Mesothelial cell of epicardium (in vitro differentiated cells): ENCODE measurements around the gene GLP2R. TPM values are rescaled to one million over a fixed set of nuclear protein-coding genes. Genes with fewer than 3 reads are reported as not detected.
A peak's percentile ranks its signal among the peaks of the same experiment; 100 is the strongest.

Experiments used
- DNase-seq, 2 experiments: peaks; one replicate each; pipeline ENCODE4 v3.0.0; 2021; ENCODE audit warnings: low spot score in 2 of 2; ENCODE audit not compliant: unreplicated experiment in 2 of 2
- H3K27ac Mint-ChIP-seq: 2 replicates; pipeline ENCODE4 v1.8.0; 2021; ENCODE audit warnings: mixed read lengths
- H3K27me3 Mint-ChIP-seq: 2 replicates; pipeline ENCODE4 v1.8.0; 2021; ENCODE audit warnings: low read depth, mixed read lengths
- H3K36me3 Mint-ChIP-seq: 2 replicates; pipeline ENCODE4 v1.8.0; 2021; ENCODE audit warnings: mixed read lengths
- H3K4me1 Mint-ChIP-seq: 2 replicates; pipeline ENCODE4 v1.8.0; 2021; ENCODE audit warnings: mixed read lengths
- H3K4me3 Mint-ChIP-seq: 2 replicates; pipeline ENCODE4 v1.8.0; 2021; ENCODE audit warnings: mild to moderate bottlenecking, moderate library complexity, mixed read lengths
- H3K9me3 Mint-ChIP-seq: 2 replicates; pipeline ENCODE4 v1.8.0; 2021; ENCODE audit warnings: mixed read lengths
- CTCF ChIP-seq: fragments of 200-600 bp; sonication (generic); IDR thresholded peaks from one replicate; pipeline ENCODE4 v1.5.0; 2021; ENCODE audit warnings: antibody characterized with exemption; ENCODE audit not compliant: unreplicated experiment
- total RNA-seq: library from RNA; stranded (reverse); gene quantifications from 3 replicates; pipeline ENCODE4 v1.2.1, GENCODE V29; 2021

The GLP2R gene
- total RNA-seq, 1 donor from 2014 or later = 1.5 TPM

- peak overlapping the region; percentile 31 for H3K27ac Mint-ChIP-seq
- TF ChIP-seq CTCF = no peak
- no peak overlapping the region for H3K4me3 Mint-ChIP-seq
These were observed 85.4 kb downstream of the GLP2R start for GRCh38 chr17:9911089-9911488.

GRCh38 chr17:9912121-9913099 is 86.7 kb downstream of the GLP2R start:
- no peak overlapping the region for H3K27ac Mint-ChIP-seq
- H3K9me3 Mint-ChIP-seq = no peaks in the 10 kb centered on the region
- no peaks in the 10 kb centered on the region for H3K27me3 Mint-ChIP-seq
- peaks cover 14% of the 10 kb centered on the region for H3K36me3 Mint-ChIP-seq
- no peak for DNase-seq
- peaks cover 18% of the 10 kb centered on the region for H3K4me1 Mint-ChIP-seq
- H3K4me3 Mint-ChIP-seq = no peak overlapping the region
- TF ChIP-seq CTCF = no peak

More at GRCh38 chr17:9911089-9911488, 85.4 kb downstream of the GLP2R start:
- no peaks in the 10 kb centered on the region for H3K9me3 Mint-ChIP-seq
- no peaks in the 10 kb centered on the region for H3K27me3 Mint-ChIP-seq
- peaks cover 10% of the 10 kb centered on the region for H3K36me3 Mint-ChIP-seq
- peaks cover 18% of the 10 kb centered on the region for H3K4me1 Mint-ChIP-seq
- DNase-seq = no peak

- H3K4me1 Mint-ChIP-seq = peaks cover 11% of the 10 kb centered on the region
- H3K27ac Mint-ChIP-seq = no peak overlapping the region
- no peak overlapping the region for H3K4me3 Mint-ChIP-seq
- H3K36me3 Mint-ChIP-seq = peaks cover 17% of the 10 kb centered on the region
- TF ChIP-seq CTCF = no peak
- H3K27me3 Mint-ChIP-seq = no peaks in the 10 kb centered on the region
- no peak for DNase-seq
- H3K9me3 Mint-ChIP-seq = no peaks in the 10 kb centered on the region
These were observed 87.8 kb downstream of the GLP2R start for GRCh38 chr17:9913476-9913875.

GRCh38 chr17:9916108-9916507 is 90.4 kb downstream of the GLP2R start:
- Mint-ChIP-seq H3K27ac (no peak overlapping the region), H3K9me3 (no peaks in the 10 kb centered on the region), H3K27me3 (no peaks in the 10 kb centered on the region), H3K4me1 (peaks cover 11% of the 10 kb centered on the region), H3K4me3 (no peak overlapping the region), H3K36me3 (peaks cover 22% of the 10 kb centered on the region)
- no peak for TF ChIP-seq CTCF
- DNase-seq = no peak

- Mint-ChIP-seq H3K9me3 (no peaks in the 10 kb centered on the region), H3K36me3 (peaks cover 25% of the 10 kb centered on the region), H3K27me3 (no peaks in the 10 kb centered on the region), H3K4me3 (no peak overlapping the region), H3K27ac (no peak overlapping the region), H3K4me1 (peaks cover under 1% of the 10 kb centered on the region)
- no peak for TF ChIP-seq CTCF
- no peak for DNase-seq
These were observed 91.4 kb downstream of the GLP2R start for GRCh38 chr17:9917131-9917530.
